GM21576 (cell line): ENCODE data around the gene TRPM2.
"Not testable (repeated sequence)": the region's sequence is repeated elsewhere in the genome, so short reads cannot be mapped to it uniquely, and the experiment has no call there.

Experiments used
- ATAC-seq: cut with Tn5 transposase; IDR thresholded peaks from one replicate; pipeline ENCODE4 v1.9.1; 2021; ENCODE audit warnings: mild to moderate bottlenecking, moderate library complexity; ENCODE audit not compliant: unreplicated experiment

Gene TRPM2

DNA sequence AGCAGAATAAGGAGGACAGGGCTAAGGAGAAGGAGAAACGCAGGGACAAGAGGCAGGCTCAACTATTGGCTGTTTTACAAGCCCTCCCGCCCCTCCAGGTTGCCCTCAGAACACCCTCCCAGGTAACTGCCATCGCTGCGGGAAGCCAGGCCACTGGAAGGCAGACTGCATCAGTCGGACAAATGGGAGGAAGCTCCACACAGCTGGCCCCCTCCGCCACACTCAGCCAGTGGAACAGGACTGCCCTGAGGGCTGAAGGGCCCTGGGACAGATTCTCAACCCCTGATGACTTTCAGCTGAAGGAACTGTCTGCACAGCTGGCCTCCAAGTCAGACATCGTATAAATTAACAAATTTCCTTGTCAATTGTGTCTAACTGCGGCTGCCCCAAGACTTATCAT, 123.7 kb downstream of the TRPM2 start:
- ATAC-seq: no peak

DNA sequence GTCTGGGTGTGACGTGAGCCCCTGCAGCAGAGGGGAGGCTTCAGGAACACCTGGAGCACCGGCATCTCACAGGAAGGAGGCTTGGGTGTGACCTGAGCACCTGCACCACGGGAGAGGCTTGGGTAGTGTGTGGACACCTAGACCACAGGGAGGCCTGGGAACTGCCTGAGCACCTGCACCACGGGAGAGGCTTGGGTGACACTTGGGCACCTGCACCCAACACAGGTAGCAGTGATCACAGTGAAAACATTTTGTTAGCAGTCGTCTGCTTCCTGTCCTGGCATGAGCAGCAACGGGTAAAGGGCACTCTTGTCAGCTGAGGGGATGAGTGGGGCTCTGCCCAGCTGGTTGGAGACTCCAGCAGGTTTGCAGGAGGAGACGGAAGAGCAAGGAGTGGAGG, 124.3 kb downstream of the TRPM2 start:
- ATAC-seq: no peak

DNA sequence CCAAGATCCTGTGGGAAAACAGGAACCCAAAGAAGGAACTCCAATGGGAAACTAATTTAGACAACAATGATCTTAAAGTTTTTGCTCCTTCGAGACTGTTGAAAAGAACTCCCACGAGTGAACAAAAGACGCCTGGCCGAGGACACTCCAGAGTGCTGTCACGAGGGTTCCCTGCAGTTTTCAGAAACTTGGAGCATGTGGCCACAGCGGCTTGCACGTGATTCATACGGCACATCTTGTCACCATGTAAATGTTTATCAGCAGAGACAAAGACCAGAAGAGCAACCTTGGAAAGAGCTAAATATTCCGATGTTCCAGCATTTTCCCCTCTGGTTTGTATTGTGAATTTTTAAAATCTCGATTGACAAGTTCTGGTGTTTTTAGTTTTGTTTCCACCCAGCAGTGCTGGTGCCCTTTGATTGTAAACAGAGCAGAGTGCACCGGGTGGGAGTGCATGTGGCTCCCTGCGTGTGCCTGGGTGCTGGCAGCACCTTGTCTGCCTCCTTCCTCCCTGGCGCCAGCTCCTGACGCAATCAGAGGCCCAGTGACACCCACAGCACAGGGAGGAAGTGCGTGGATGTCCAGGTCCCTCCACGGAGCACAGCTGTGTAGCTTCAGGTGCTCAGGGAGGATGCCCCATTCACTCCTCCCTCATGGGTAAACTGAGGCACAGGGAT, 124.8 kb downstream of the TRPM2 start:
- ATAC-seq: no peak

DNA sequence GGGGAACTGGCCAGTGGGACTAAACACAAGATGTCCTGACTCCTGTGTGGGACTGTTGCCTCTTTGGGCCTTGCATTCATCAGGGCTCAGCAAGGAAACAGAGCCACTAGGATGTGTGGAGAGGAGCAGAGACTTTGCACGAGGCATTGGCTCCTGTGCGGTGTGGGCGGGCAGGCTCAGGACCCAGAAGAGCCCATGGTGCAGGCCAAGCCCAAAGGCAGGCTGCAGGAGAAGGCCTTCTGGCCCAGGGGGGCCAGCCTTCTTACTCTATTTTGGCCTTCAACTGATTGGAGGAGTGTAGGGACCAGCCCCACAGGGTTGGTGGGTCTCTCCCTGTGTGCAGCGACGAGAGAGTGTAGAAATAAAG, 125.4 kb downstream of the TRPM2 start:
- no peak for ATAC-seq

DNA sequence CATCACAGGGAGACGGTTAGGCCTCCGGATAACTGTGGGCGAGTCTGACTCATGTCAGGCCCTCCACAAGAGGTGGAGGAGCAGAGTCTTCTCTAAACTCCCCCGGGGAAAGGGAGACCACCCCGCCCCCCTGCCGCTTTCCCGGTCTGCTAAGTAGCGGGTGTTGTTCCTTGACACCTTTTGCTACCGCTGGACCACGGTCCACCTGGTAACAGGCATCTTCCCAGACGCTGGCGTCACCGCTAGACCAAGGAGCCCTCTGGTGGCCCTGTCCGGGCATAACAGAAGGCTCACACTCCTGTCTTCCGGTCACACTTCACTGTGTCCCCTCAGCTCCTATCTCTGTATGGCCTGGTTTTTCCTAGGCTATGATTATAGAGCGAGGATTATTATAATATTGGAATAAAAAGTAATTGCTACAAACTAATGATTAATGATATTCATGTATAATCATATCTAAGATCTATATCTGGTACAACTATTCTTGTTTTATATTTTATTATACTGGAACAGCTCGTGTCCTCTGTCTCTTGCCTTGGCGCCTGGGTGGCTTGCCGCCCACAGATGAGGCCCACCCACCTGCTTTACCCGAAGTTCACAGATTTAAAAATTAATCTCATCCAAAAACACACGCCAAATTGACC, 126.3 kb downstream of the TRPM2 start:
- ATAC-seq: not testable (repeated sequence)

DNA sequence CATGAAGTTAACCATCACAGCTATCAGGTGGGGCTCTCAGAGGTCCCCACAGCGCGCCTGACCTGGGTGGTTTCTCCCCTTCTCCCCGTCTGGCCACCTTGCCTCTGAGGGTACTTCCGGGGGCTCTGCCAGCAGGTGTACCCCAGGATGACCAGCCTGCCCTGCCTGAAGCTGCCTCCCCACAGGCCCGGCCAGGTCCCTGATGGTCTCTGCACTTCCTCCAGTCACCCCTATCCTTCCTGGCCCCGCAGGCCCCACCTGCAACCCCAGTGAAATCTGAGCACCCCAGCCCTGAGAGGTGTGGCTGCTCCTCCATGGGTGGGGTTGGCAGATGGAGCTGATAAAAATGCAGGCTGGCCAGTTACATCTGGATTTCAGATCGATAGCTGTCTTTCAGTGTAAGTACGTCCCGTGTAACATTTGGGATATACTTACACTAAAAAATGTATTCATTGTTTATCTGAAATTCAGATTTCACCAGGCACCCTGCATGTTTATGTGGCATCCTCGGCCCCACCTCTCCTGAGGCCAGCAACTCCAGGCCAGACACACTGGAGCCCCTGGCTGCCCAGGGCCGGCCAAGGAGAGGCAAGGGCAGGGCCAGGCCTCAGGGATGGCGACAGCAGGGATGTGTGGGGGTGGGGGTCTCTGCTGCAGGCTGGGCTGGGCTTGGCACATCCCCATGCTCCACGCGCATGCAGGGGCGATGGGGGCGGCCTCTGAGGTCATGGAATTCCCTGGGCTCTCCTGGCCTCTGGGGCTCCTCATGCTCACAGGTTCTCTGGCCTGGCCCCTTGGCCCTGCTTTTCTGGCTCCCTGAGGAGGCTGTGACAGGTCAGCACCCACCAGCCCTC, 127.0 kb downstream of the TRPM2 start:
- no peak for ATAC-seq

DNA sequence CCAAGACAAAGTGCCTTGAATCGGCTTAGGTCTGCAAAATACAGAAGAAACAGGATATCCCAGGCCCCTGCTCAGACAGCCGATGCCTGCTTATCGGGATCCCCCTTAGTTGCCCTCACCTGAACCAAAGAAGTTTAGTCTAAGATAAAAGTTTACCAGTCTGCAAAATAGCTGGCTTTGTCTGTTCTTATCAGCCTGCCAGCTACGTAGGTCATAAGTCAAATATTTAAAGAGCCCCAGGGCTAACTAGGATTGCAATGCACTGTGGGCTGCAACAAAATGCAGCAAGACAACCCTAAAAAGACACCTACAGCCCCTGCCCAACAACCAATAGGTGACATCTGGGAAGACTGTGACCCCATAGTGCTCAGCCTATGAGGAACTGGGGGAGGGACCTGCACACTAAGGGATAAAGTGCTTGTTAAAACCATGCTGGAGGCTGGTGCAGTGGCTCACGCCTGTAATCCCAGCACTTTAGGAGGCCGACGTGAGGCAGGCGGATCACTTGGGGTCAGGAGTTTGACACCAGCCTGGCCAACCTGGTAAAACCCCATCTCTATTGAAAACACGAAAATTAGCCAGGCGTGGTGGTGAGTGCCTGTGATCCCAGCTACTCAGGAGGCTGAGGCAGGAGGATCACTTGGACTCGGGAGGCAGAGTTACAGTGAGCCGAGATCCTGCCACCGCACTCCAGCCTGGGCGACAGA, 129.3 kb downstream of the TRPM2 start:
- ATAC-seq: no peak

DNA sequence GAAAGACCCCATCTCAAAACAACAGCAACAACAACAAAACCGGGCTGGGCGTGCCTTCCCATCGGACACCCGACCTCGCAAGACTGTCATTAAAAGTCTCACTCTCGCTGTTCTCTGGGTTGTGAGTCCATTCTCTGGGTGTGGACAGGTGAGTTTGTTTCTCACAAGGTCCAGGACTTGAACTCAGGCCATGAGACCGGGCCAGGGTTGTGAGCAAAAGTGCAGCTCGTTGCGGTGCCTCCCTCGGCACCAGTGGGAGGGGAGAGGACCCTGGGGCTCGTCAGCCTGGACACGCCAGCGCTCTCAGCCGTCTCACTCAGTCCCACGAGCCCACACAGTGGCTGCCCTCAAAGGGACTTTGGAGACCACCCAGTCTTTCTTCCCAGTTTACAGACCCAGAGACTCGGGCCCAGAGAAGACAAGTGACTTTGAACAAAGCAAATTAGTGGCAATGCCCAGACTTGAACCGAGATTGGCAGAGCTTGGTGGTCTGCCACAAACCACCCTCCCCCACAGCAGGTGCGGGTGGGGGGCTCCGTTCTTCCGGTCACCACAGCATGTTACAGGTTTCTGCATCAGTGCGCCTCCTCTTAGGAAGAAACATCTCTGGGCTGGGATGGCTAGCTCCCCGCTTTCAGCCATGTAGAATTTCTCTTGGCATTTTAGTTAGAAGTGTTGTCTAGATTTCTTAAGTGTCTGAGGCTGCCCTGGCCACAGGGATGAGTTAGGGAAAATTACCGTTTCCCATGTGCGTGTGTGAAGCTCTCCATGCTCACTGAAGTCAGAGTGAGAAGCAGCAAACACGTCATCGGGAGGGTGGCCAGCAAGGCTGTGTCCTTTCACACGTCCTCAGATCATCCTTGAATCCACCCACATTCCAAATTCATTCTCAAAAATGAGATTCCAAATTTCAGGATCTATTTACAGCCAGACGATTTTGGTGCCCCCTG, 130.1 kb downstream of the TRPM2 start:
- no peak for ATAC-seq

DNA sequence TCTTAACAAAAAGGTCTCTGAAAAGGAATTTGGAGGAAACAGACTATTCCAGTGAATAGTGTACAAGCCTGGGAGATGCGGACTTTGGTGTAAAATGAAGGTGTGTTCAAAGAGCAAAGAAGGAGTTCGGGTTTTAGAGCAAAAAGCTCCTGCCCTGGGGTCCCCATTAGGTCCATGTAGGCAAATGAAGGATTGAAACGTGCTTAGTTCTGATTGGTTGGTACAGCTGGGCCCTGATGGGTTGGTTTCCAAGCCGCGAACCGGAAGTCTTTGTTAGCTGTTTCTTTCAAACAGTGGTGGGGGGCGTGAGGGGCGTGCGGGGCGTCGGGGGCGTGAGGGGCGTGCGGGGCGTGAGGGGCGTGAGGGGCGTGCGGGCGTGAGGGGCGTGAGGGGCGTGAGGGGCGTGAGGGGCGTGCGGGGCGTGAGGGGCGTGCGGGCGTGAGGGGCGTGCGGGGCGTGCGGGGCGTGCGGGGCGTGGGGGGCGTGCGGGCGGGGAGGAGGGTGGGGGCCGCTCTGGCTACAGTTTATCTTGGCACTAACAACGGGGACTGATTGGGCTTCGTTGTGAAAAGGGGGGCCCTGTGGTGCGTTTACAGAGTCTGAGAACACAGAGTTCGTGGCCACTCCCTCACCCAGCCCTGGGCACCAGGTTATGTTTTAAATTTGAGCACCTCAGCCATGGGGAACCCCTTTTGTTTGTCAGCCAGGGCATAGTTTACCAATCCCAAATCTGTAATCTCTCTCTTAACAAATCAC, 131.3 kb downstream of the TRPM2 start:
- ATAC-seq: no peak

DNA sequence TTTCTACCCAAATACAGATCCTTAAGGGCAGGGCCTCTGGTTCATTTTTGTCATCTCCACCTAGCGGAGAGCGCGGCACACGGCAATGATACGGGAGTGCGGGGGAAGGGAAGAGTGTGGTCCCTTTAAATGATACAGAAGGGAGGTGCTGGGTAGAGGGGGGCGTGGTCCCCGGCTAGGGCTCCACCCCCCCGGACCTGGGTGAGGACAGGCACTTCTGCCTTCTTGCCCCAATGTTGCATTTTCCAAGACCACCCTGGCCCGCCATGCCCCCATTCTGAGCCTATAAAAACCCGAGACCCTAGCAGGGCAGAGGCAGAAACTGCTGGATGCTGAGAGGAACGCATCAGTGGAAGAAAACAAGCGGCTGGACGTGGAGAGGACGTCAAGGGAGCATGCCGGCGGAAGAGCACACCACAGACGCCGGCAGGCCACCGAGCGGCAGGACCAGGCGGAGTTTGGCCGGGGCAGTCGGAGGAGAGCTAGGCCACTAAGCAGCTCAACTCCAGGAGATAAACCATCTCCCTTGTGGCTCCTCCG, 131.9 kb downstream of the TRPM2 start:
- no peak for ATAC-seq

DNA sequence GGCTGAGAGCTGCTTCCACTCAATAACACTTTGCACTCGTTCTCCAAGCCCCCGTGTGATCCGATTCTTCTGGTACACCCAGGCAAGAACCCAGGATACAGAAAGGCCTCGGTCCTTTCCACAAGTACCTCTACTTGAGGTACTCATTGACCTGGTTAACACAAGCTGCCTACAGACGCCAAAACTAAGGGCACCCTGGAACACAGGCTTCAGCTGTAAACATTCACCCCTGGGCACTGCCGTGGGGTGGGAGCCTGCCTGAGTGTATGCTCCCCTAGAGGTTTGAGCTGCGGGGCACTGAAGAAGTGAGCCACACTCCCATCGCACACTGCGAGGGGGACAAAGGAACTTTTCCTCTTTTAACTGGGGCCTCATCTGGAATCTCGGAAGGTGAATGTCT, 132.4 kb downstream of the TRPM2 start:
- ATAC-seq: no peak

DNA sequence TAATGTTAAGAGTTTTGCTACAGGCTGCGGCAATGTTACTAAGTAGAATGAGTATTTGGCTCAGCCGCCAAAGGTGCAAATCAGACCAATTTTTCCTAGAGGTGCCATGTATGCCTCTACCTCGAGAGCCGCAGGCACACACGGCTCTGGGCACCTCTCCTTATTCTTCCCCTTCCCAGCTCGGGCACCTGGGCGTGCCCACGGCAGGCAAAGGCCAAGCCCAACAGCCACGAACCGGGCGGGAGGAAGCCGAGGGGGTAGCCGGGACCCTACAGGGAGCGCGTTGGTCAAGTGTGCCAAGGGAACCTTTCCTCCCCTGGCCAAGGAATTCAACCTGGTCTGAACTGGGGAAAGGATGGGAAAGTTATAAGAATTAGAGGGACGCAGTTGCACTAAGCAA, 132.9 kb downstream of the TRPM2 start:
- no peak for ATAC-seq

DNA sequence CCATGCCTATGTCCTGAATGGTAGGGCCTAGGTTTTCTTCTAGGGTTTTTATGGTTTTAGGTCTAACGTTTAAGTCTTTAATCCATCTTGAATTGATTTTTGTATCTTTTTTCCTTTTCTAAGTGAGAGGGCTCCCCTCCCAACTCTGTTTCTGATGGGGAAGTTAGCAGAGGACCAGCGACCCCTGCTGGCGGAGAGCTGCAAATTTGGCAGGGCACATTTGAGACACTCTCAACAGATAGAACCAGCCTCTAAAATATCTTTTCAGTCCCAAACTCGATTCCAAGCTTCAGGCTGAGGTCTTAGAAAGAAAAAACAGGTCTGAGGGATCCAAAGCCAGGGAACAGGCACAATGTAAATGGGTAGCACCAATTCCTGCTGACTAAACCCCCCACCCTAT, 134.4 kb downstream of the TRPM2 start:
- ATAC-seq: no peak

DNA sequence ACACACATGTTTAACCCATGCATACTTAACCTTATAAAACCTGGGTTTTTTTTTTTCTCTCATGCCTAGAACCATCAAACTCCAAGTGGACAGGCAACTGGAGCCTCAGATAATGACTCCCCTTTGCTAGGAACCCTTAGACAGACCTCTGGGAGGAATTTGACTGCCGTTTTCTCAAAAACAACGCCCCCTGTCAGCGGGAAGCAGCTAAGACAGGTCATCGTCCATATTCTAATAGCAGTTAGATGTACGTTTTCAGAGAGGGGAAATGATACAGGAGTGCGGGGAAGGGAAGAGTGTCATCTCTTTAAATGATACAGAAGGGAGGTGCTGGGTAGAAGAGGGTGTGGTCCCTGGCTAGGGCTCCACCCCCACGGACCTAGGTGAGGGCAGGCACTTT, 136.5 kb downstream of the TRPM2 start:
- no peak for ATAC-seq

DNA sequence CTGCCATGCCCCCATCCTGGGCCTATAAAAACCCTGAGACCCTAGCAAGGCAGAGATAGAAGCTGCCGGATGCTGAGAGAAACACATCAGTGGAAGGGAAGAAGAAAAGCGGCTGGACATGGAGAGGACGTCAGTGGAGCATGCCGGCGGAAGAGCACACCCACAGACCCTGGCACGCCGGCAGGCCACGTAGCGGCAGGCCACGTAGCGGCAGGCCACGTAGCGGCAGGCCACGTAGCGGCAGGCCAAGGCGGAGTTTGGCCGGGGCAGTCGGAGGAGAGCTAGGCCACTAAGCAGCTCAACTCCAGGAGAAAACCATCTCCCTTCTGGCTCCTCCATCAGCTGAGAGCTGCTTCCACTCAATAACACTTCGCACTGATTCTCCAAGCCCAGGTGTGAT, 137.0 kb downstream of the TRPM2 start:
- no peak for ATAC-seq

DNA sequence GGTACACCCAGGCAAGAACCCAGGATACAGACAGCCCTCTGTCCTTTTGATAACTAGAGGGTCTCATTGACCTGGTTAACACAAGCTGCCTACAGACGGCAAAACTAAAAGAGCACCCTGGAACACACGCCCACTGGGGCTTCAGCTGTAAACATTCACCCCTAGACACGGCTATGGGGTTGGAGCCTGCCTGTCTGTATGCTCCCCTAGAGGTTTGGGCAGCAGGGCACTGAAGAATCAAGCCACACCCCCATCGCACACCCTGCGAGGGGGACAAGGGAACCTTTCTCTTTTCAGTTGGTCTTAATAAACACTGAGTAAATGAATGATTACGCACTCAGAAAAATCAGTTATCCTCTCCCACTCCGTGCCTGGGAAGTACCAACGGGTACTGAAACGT, 137.4 kb downstream of the TRPM2 start:
- ATAC-seq: no peak
